Loucy (cell line): ENCODE measurements around the gene OSBPL9.

Experiments
- H2AFZ ChIP-seq: fragments of 200-600 bp; sonication (generic); 2 replicates; pipeline ENCODE4 v1.6.0; 2016; ENCODE audit warnings: antibody characterized with exemption, mild to moderate bottlenecking, low read length, moderate library complexity
- H3F3A ChIP-seq: fragments of 200-600 bp; 2 replicates; pipeline ENCODE4 v1.6.0; 2016; ENCODE audit warnings: antibody characterized with exemption, low read depth, mild to moderate bottlenecking
- H3K27me3 ChIP-seq: fragments of 200-600 bp; sonication (generic); 2 replicates; pipeline ENCODE4 v1.6.1; 2014; ENCODE audit warnings: low read length, mild to moderate bottlenecking; ENCODE audit not compliant: insufficient read depth, poor library complexity, severe bottlenecking
- H3K36me3 ChIP-seq: fragments of 200-600 bp; sonication (generic); 2 replicates; pipeline ENCODE4 v1.6.1; 2016; ENCODE audit warnings: low read length; ENCODE audit not compliant: insufficient read depth
- H3K4me1 ChIP-seq: fragments of 200-600 bp; sonication (generic); 2 replicates; pipeline ENCODE4 v1.5.1; 2014; ENCODE audit warnings: low read length, mild to moderate bottlenecking; ENCODE audit not compliant: insufficient read depth, poor library complexity, severe bottlenecking
- H3K4me2 ChIP-seq: fragments of 200-600 bp; sonication (generic); 2 replicates; pipeline ENCODE4 v1.6.0; 2014; ENCODE audit warnings: antibody characterized with exemption, low read length, low read depth, mild to moderate bottlenecking; ENCODE audit not compliant: poor library complexity, severe bottlenecking
- H3K4me3 ChIP-seq: fragments of 200-600 bp; sonication (generic); 2 replicates; pipeline ENCODE4 v1.5.1; 2014; ENCODE audit warnings: low read length, mild to moderate bottlenecking, mixed read lengths; ENCODE audit not compliant: poor library complexity, severe bottlenecking
- H3K79me2 ChIP-seq: fragments of 200-600 bp; sonication (generic); 2 replicates; pipeline ENCODE4 v1.6.1; 2014; ENCODE audit warnings: low read length; ENCODE audit not compliant: insufficient read depth
- H3K9ac ChIP-seq: fragments of 200-600 bp; sonication (generic); 2 replicates; pipeline ENCODE4 v1.6.0; 2014; ENCODE audit warnings: mild to moderate bottlenecking, low read depth, low read length, moderate library complexity; ENCODE audit not compliant: poor library complexity, severe bottlenecking
- H3K9me2 ChIP-seq: fragments of 200-600 bp; sonication (generic); replicated peaks from 2 replicates; pipeline ENCODE4 v1.6.1; 2016; ENCODE audit warnings: low read depth, low read length, mixed read lengths
- H3K9me3 ChIP-seq: fragments of 200-600 bp; sonication (generic); 2 replicates; pipeline ENCODE4 v1.6.1; 2014; ENCODE audit warnings: mild to moderate bottlenecking, antibody characterized with exemption, low read length, low read depth; ENCODE audit not compliant: insufficient read depth
- H4K20me1 ChIP-seq: fragments of 200-600 bp; sonication (generic); 2 replicates; pipeline ENCODE4 v1.6.0; 2014; ENCODE audit warnings: antibody characterized with exemption, low read length, mild to moderate bottlenecking; ENCODE audit not compliant: insufficient read depth, poor library complexity, severe bottlenecking
- CTCF ChIP-seq: fragments of 200-600 bp; sonication (generic); conservative IDR thresholded peaks from 2 replicates; pipeline ENCODE4 v1.5.1; 2014; ENCODE audit warnings: mild to moderate bottlenecking, antibody characterized with exemption, low read length
- EZH2phosphoT487 ChIP-seq: fragments of 200-600 bp; IDR thresholded peaks from 2 replicates; pipeline ENCODE4 v1.6.1; 2018; ENCODE audit warnings: antibody characterized with exemption, mild to moderate bottlenecking, moderate library complexity, borderline replicate concordance

Gene OSBPL9

GRCh38 chr1:51749151-51749550 lies 132.3 kb downstream of the OSBPL9 start:
- no peak overlapping the region for H2AFZ ChIP-seq

GRCh38 chr1:51750218-51750617 lies 133.3 kb downstream of the OSBPL9 start:
- no peaks in the 10 kb centered on the region for H3F3A ChIP-seq
- H4K20me1 ChIP-seq: no peaks in the 10 kb centered on the region
- no peaks in the 10 kb centered on the region for H3K27me3 ChIP-seq
- no peak for TF ChIP-seq CTCF
- no peak overlapping the region for H3K4me2 ChIP-seq
- H3K9me3 ChIP-seq: no peaks in the 10 kb centered on the region
- no peak overlapping the region for H2AFZ ChIP-seq
- no peaks in the 10 kb centered on the region for H3K9me2 ChIP-seq
- H3K4me1 ChIP-seq: peaks cover 3% of the 10 kb centered on the region
- H3K4me3 ChIP-seq: no peak overlapping the region
- no peak overlapping the region for H3K9ac ChIP-seq
- H3K79me2 ChIP-seq: peaks cover 1% of the 10 kb centered on the region; the same call in 1 of the 2 replicates
- peaks cover 55% of the 10 kb centered on the region; the same call in 1 of the 2 replicates for H3K36me3 ChIP-seq

More at GRCh38 chr1:51749151-51749550, 132.3 kb downstream of the OSBPL9 start:
- Histone ChIP-seq H3K79me2 (peaks cover 12% of the 10 kb centered on the region), H4K20me1 (no peaks in the 10 kb centered on the region), H3K9ac (no peak overlapping the region), H3F3A (no peaks in the 10 kb centered on the region), H3K9me3 (no peaks in the 10 kb centered on the region), H3K36me3 (peaks cover 48% of the 10 kb centered on the region; the same call in 1 of the 2 replicates), H3K4me1 (peaks cover 3% of the 10 kb centered on the region), H3K27me3 (no peaks in the 10 kb centered on the region), H3K4me2 (no peak overlapping the region), H3K9me2 (no peaks in the 10 kb centered on the region), H3K4me3 (no peak overlapping the region)
- TF ChIP-seq EZH2phosphoT487 (no peak), CTCF (no peak)

GRCh38 chr1:51750729-51751128 lies 133.8 kb downstream of the OSBPL9 start:
- TF ChIP-seq CTCF (no peak), EZH2phosphoT487 (no peak)
- H3K36me3 ChIP-seq: peaks cover 60% of the 10 kb centered on the region; the same call in 1 of the 2 replicates

More at GRCh38 chr1:51750729-51751128, 133.8 kb downstream of the OSBPL9 start:
- Histone ChIP-seq H3K4me1 (peaks cover 3% of the 10 kb centered on the region), H3K79me2 (no peaks in the 10 kb centered on the region), H4K20me1 (no peaks in the 10 kb centered on the region), H3K4me3 (no peak overlapping the region), H3K9me3 (no peaks in the 10 kb centered on the region), H3F3A (no peaks in the 10 kb centered on the region), H3K9me2 (no peaks in the 10 kb centered on the region), H3K4me2 (no peak overlapping the region), H3K27me3 (no peaks in the 10 kb centered on the region), H3K9ac (no peak overlapping the region), H2AFZ (no peak overlapping the region)
